HEK293 (cell line): Measurements from ENCODE around the gene STK16.
A peak's percentile ranks its signal among the peaks of the same experiment; 100 is the strongest.

Source experiments
- GLIS2 ChIP-seq: fragments of 450-650 bp; formaldehyde crosslinking; IDR thresholded peaks from 2 replicates; pipeline ENCODE4 v1.5.1; 2016; ENCODE audit warnings: missing biosample characterization, missing genetic modification characterization
- HOXC10 ChIP-seq: sonication (generic); formaldehyde crosslinking; IDR thresholded peaks from 2 replicates; pipeline ENCODE4 v1.8.1; 2023; ENCODE audit warnings: mild to moderate bottlenecking, missing genetic modification reagents
- KLF10 ChIP-seq: fragments of 450-650 bp; IDR thresholded peaks from 2 replicates; pipeline ENCODE4 v1.5.1; 2018; ENCODE audit warnings: missing biosample characterization, mild to moderate bottlenecking, missing genetic modification characterization
- MYNN ChIP-seq: fragments of 450-650 bp; formaldehyde crosslinking; IDR thresholded peaks from 2 replicates; pipeline ENCODE4 v1.5.1; 2016; ENCODE audit warnings: missing biosample characterization, missing genetic modification characterization, borderline replicate concordance
- SP7 ChIP-seq: fragments of 450-650 bp; formaldehyde crosslinking; IDR thresholded peaks from 2 replicates; pipeline ENCODE4 v1.5.1; 2016; ENCODE audit warnings: missing biosample characterization, missing genetic modification characterization
- ZBTB21 ChIP-seq: fragments of 450-650 bp; formaldehyde crosslinking; IDR thresholded peaks from 2 replicates; pipeline ENCODE4 v1.5.1; 2017; ENCODE audit warnings: missing biosample characterization, missing genetic modification characterization
- ZBTB8A ChIP-seq: fragments of 450-650 bp; formaldehyde crosslinking; IDR thresholded peaks from 2 replicates; pipeline ENCODE4 v1.5.1; 2016; ENCODE audit warnings: missing biosample characterization, missing genetic modification characterization
- ZEB2 ChIP-seq: fragments of 450-650 bp; formaldehyde crosslinking; IDR thresholded peaks from 2 replicates; pipeline ENCODE4 v1.5.1; 2016; ENCODE audit warnings: missing biosample characterization, missing genetic modification characterization
- ZIC2 ChIP-seq: fragments of 450-650 bp; formaldehyde crosslinking; IDR thresholded peaks from 2 replicates; pipeline ENCODE4 v1.5.1; 2016; ENCODE audit warnings: missing biosample characterization, missing genetic modification characterization
- ZNF112 ChIP-seq: fragments of 450-650 bp; formaldehyde crosslinking; IDR thresholded peaks from 2 replicates; pipeline ENCODE4 v1.5.0; 2017; ENCODE audit warnings: missing biosample characterization, missing genetic modification characterization
- ZNF138 ChIP-seq: fragments of 450-650 bp; formaldehyde crosslinking; IDR thresholded peaks from 2 replicates; pipeline ENCODE4 v1.5.1; 2016; ENCODE audit warnings: missing biosample characterization, missing genetic modification characterization, borderline replicate concordance
- ZNF175 ChIP-seq: fragments of 450-650 bp; formaldehyde crosslinking; IDR thresholded peaks from 2 replicates; pipeline ENCODE4 v1.5.1; 2016; ENCODE audit warnings: missing biosample characterization, missing genetic modification characterization
- ZNF2 ChIP-seq: fragments of 450-650 bp; formaldehyde crosslinking; IDR thresholded peaks from 2 replicates; pipeline ENCODE4 v1.5.1; 2016; ENCODE audit warnings: missing biosample characterization, missing genetic modification characterization
- ZNF223 ChIP-seq: fragments of 450-650 bp; formaldehyde crosslinking; IDR thresholded peaks from 2 replicates; pipeline ENCODE4 v1.5.1; 2016; ENCODE audit warnings: missing biosample characterization, missing genetic modification characterization
- ZNF302 ChIP-seq: fragments of 450-650 bp; formaldehyde crosslinking; IDR thresholded peaks from 2 replicates; pipeline ENCODE4 v1.5.1; 2016; ENCODE audit warnings: missing biosample characterization, missing genetic modification characterization, low read depth
- ZNF37A ChIP-seq: fragments of 450-650 bp; IDR thresholded peaks from 2 replicates; pipeline ENCODE4 v1.5.1; 2018; ENCODE audit warnings: missing biosample characterization, missing genetic modification characterization
- ZNF394 ChIP-seq: fragments of 450-650 bp; formaldehyde crosslinking; IDR thresholded peaks from 2 replicates; pipeline ENCODE4 v1.5.1; 2016; ENCODE audit warnings: missing biosample characterization, missing genetic modification characterization, mild to moderate bottlenecking, moderate library complexity, borderline replicate concordance
- ZNF423 ChIP-seq: fragments of 450-650 bp; formaldehyde crosslinking; IDR thresholded peaks from 2 replicates; pipeline ENCODE4 v1.5.1; 2016; ENCODE audit warnings: missing biosample characterization, missing genetic modification characterization
- ZNF544 ChIP-seq: fragments of 450-650 bp; formaldehyde crosslinking; IDR thresholded peaks from 2 replicates; pipeline ENCODE4 v1.5.0; 2017; ENCODE audit warnings: missing biosample characterization, missing genetic modification characterization
- ZNF629 ChIP-seq: fragments of 450-650 bp; formaldehyde crosslinking; IDR thresholded peaks from 2 replicates; pipeline ENCODE4 v1.5.1; 2017; ENCODE audit warnings: missing biosample characterization, missing genetic modification characterization
- ZNF747 ChIP-seq: fragments of 450-650 bp; formaldehyde crosslinking; IDR thresholded peaks from 2 replicates; pipeline ENCODE4 v1.5.1; 2016; ENCODE audit warnings: missing biosample characterization, missing genetic modification characterization
- TF ChIP-seq, protein P1 (sequence below): fragments of 450-650 bp; formaldehyde crosslinking; IDR thresholded peaks from 2 replicates; pipeline ENCODE4 v1.5.1; 2016; ENCODE audit warnings: missing biosample characterization, missing genetic modification characterization
- TF ChIP-seq, protein P2 (sequence below): fragments of 450-650 bp; formaldehyde crosslinking; IDR thresholded peaks from 2 replicates; pipeline ENCODE4 v1.5.1; 2016; ENCODE audit warnings: missing biosample characterization, missing genetic modification characterization
- TF ChIP-seq, protein P3 (sequence below): fragments of 450-650 bp; formaldehyde crosslinking; IDR thresholded peaks from 2 replicates; pipeline ENCODE4 v1.5.1; 2017; ENCODE audit warnings: missing biosample characterization, mild to moderate bottlenecking, missing genetic modification characterization, moderate library complexity
- TF ChIP-seq, protein P4 (sequence below): IDR thresholded peaks from 2 replicates; pipeline ENCODE4 v1.6.1; 2011; ENCODE audit warnings: mild to moderate bottlenecking, low read depth, low read length, borderline replicate concordance
- TF ChIP-seq, protein P5 (sequence below): fragments of 450-650 bp; formaldehyde crosslinking; IDR thresholded peaks from 2 replicates; pipeline ENCODE4 v1.5.1; 2016; ENCODE audit warnings: missing biosample characterization, missing genetic modification characterization, low read depth
- TF ChIP-seq, protein P6 (sequence below): fragments of 450-650 bp; formaldehyde crosslinking; optimal IDR thresholded peaks from 2 replicates; pipeline ENCODE3; 2016; ENCODE audit warnings: missing biosample characterization, mild to moderate bottlenecking, missing genetic modification characterization
- TF ChIP-seq, protein P7 (sequence below): fragments of 450-650 bp; formaldehyde crosslinking; IDR thresholded peaks from 2 replicates; pipeline ENCODE4 v1.5.1; 2016; ENCODE audit warnings: missing biosample characterization, missing genetic modification characterization
- TF ChIP-seq, protein P8 (sequence below): fragments of 450-650 bp; IDR thresholded peaks from 2 replicates; pipeline ENCODE4 v1.5.1; 2018; ENCODE audit warnings: missing biosample characterization, missing genetic modification characterization

Gene STK16

DNA sequence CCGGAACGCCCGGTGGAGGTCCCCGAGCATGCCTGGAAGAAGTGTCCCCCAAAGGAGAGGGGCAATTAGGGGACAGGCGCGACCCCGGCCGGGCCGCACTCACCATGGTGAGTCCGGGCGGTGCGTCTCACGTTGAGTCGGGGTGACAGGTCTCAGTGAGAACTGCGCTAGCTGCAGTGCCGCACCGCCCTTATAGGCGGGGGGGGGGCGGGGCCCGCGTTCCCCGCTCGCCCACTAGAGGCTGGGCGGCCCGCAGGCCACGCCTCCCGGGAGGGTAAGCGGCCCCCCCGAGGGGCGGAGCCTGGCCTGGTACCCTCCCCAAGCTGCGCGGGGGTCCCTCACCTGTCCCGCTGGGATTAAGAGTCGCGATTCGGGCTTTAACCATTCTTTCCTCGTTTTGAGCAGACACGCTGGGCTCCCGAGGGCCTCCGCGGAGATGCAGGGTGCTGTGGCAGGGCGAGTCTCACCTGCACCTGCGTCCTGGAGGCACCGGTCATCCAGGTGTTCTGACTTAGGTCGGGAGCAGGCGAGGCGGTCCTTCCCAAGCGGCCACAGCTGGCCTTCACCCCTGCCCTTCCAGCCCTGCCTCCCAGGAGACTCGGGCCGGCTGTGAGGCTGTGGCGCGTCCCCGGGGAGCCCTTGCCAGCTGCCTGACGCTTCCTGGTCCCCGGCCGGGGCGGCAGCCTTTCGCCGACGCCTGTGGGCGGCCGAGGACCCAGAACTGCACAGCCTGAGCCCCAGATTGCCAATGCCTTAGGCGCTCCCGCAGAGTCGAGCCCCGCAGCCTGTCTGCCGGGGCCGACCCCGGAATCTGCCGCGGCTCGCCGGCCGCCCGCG is 8.7 kb downstream of the STK16 start, which contains the start of gene TUBA4A (continued):
- TF ChIP-seq, protein P1, sequence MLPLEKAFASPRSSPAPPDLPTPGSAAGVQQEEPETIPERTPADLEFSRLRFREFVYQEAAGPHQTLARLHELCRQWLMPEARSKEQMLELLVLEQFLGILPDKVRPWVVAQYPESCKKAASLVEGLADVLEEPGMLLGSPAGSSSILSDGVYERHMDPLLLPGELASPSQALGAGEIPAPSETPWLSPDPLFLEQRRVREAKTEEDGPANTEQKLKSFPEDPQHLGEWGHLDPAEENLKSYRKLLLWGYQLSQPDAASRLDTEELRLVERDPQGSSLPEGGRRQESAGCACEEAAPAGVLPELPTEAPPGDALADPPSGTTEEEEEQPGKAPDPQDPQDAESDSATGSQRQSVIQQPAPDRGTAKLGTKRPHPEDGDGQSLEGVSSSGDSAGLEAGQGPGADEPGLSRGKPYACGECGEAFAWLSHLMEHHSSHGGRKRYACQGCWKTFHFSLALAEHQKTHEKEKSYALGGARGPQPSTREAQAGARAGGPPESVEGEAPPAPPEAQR (tag by site-specific recombination) = no peak
- TF ChIP-seq, protein P2, sequence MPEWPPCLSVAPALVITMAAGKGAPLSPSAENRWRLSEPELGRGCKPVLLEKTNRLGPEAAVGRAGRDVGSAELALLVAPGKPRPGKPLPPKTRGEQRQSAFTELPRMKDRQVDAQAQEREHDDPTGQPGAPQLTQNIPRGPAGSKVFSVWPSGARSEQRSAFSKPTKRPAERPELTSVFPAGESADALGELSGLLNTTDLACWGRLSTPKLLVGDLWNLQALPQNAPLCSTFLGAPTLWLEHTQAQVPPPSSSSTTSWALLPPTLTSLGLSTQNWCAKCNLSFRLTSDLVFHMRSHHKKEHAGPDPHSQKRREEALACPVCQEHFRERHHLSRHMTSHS = no peak
- TF ChIP-seq ZNF423 (peak; percentile 55), ZNF394 (tag by site-specific recombination) (no peak), ZNF175 (no peak), MYNN (tag by site-specific recombination) (no peak), ZNF544 (tag by site-specific recombination) (no peak), ZNF629 (tag by site-specific recombination) (no peak), ZBTB8A (tag by site-specific recombination) (peak; percentile 20; the same call in 1 of the 2 replicates), ZNF112 (tag by site-specific recombination) (no peak), ZNF223 (tag by site-specific recombination) (no peak), ZNF747 (tag by site-specific recombination) (no peak), ZEB2 (tag by site-specific recombination) (peak; percentile 88), GLIS2 (peak; percentile 88), ZNF302 (no peak), ZNF138 (tag by site-specific recombination) (no peak), ZNF37A (tag by site-specific recombination) (no peak), ZIC2 (tag by site-specific recombination) (peak; percentile 88), KLF10 (tag by site-specific recombination) (peak; percentile 43; the same call in 1 of the 2 replicates), ZNF2 (tag by site-specific recombination) (no peak), ZBTB21 (tag by site-specific recombination) (no peak), SP7 (tag by site-specific recombination) (no peak), HOXC10 (CRISPR knock-in tag) (no peak)
- TF ChIP-seq, protein P3, sequence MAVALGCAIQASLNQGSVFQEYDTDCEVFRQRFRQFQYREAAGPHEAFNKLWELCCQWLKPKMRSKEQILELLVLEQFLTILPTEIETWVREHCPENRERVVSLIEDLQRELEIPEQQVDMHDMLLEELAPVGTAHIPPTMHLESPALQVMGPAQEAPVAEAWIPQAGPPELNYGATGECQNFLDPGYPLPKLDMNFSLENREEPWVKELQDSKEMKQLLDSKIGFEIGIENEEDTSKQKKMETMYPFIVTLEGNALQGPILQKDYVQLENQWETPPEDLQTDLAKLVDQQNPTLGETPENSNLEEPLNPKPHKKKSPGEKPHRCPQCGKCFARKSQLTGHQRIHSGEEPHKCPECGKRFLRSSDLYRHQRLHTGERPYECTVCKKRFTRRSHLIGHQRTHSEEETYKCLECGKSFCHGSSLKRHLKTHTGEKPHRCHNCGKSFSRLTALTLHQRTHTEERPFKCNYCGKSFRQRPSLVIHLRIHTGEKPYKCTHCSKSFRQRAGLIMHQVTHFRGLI (tag by site-specific recombination) = no peak
- TF ChIP-seq, protein P4, sequence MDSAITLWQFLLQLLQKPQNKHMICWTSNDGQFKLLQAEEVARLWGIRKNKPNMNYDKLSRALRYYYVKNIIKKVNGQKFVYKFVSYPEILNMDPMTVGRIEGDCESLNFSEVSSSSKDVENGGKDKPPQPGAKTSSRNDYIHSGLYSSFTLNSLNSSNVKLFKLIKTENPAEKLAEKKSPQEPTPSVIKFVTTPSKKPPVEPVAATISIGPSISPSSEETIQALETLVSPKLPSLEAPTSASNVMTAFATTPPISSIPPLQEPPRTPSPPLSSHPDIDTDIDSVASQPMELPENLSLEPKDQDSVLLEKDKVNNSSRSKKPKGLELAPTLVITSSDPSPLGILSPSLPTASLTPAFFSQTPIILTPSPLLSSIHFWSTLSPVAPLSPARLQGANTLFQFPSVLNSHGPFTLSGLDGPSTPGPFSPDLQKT = no peak
- TF ChIP-seq, protein P5, sequence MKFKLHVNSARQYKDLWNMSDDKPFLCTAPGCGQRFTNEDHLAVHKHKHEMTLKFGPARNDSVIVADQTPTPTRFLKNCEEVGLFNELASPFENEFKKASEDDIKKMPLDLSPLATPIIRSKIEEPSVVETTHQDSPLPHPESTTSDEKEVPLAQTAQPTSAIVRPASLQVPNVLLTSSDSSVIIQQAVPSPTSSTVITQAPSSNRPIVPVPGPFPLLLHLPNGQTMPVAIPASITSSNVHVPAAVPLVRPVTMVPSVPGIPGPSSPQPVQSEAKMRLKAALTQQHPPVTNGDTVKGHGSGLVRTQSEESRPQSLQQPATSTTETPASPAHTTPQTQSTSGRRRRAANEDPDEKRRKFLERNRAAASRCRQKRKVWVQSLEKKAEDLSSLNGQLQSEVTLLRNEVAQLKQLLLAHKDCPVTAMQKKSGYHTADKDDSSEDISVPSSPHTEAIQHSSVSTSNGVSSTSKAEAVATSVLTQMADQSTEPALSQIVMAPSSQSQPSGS (tag by site-specific recombination) = no peak
- TF ChIP-seq, protein P6, sequence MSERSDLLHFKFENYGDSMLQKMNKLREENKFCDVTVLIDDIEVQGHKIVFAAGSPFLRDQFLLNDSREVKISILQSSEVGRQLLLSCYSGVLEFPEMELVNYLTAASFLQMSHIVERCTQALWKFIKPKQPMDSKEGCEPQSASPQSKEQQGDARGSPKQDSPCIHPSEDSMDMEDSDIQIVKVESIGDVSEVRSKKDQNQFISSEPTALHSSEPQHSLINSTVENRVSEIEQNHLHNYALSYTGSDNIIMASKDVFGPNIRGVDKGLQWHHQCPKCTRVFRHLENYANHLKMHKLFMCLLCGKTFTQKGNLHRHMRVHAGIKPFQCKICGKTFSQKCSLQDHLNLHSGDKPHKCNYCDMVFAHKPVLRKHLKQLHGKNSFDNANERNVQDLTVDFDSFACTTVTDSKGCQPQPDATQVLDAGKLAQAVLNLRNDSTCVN (tag by site-specific recombination) = peak; percentile 56
- TF ChIP-seq, protein P7, sequence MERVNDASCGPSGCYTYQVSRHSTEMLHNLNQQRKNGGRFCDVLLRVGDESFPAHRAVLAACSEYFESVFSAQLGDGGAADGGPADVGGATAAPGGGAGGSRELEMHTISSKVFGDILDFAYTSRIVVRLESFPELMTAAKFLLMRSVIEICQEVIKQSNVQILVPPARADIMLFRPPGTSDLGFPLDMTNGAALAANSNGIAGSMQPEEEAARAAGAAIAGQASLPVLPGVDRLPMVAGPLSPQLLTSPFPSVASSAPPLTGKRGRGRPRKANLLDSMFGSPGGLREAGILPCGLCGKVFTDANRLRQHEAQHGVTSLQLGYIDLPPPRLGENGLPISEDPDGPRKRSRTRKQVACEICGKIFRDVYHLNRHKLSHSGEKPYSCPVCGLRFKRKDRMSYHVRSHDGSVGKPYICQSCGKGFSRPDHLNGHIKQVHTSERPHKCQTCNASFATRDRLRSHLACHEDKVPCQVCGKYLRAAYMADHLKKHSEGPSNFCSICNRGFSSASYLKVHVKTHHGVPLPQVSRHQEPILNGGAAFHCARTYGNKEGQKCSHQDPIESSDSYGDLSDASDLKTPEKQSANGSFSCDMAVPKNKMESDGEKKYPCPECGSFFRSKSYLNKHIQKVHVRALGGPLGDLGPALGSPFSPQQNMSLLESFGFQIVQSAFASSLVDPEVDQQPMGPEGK = peak; percentile 84
- TF ChIP-seq, protein P8, sequence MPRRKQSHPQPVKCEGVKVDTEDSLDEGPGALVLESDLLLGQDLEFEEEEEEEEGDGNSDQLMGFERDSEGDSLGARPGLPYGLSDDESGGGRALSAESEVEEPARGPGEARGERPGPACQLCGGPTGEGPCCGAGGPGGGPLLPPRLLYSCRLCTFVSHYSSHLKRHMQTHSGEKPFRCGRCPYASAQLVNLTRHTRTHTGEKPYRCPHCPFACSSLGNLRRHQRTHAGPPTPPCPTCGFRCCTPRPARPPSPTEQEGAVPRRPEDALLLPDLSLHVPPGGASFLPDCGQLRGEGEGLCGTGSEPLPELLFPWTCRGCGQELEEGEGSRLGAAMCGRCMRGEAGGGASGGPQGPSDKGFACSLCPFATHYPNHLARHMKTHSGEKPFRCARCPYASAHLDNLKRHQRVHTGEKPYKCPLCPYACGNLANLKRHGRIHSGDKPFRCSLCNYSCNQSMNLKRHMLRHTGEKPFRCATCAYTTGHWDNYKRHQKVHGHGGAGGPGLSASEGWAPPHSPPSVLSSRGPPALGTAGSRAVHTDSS (tag by site-specific recombination) = no peak
